GM18508 (cell line): Measurements from ENCODE around the gene ILKAP.
"Not testable (repeated sequence)": the region's sequence is repeated elsewhere in the genome, so short reads cannot be mapped to it uniquely, and the experiment has no call there.

Experiments used
- ATAC-seq: cut with Tn5 transposase; IDR thresholded peaks from one replicate; pipeline ENCODE4 v1.9.1; 2021; ENCODE audit warnings: moderate number of reproducible peaks; ENCODE audit not compliant: insufficient read depth, unreplicated experiment

ILKAP gene

DNA sequence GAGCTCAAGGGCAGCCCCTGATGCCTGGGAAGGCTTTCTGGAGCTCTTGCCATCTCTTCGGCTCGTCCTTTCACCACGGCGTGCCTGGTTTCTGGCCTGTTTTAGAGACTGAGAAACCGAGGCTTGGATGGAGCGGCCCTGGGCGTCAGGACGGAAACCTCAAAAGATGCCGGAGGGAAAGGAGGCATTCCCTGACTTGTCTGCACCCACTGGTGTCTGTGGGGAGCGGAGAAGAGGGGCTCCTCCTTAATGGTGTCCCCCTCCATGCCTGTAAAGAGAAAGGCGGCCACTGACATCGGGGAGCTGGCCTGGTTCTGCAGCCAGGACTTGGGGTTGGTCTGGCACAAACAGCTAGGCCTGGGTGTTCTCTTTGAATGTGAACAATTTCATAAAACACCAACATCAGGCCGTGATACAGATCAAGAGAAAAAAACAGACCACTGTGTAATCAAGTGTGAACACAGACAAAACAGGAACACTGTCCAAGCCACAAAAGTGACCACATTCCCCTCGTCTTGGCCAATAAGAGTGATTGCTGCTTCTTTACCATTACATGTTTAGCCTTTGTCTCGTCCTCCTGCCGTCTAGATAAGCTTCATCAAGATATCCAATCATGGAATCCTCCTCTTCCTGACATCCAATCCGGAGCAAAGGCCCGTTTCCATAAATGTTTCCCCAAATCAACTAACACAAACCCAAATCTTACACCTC is 633 bp upstream of the ILKAP start:
- no peak for ATAC-seq

DNA sequence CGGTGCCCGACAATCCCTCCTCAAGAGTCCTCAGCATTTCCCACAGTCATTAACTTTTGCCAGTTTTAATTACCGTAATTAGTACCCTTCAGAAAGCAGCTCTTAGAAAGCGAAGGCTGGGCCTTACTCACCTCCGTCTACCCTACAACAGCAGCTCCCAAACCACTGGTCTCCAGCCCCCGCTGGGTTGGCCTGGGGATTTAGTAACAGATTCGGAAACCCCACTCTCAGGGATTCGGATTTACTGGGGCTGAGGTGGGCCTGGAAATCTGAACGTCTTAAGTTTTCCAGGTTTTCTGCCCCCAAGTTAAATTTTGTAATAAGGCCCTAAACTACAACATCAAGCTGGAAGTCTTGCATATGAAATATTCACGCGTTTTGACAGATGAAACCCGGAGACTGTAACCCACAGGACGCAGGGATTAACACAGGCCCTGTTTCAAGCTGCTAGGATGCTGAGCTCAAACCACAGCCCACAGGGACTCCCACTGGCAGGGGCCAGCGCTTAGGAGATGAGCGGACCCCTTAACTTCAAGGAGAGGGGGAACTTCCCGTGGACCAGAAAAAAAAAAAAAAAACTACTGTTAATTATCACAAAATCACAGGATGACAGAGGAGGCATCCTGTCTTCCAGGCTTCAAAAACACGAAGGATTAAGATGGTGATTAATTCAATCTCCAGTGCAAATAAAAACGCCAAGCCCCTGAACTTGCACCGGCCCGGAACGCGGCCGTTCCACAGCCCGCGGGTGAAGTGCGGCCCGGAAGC is 985 bp downstream of the ILKAP start:
- no peak for ATAC-seq

DNA sequence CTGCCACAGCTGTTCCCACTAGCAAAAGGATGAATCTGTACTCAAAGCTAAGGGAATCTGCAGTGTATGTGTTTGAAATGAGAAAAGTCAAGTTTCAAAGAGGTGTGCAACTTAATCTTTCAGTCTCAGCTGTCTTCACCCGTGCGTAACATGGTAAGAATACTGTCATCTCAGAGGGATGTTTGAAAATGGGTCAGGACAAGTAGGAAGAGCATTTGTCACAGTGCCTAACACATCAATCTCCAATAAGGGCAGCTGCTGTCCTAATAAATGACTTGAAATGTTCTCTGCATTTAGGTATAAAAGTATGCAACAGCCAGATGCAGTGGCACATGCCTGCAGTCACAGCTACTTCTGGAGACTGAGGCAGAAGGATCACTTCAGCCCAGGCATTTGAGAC is 13.1 kb downstream of the ILKAP start:
- ATAC-seq, result no peak

DNA sequence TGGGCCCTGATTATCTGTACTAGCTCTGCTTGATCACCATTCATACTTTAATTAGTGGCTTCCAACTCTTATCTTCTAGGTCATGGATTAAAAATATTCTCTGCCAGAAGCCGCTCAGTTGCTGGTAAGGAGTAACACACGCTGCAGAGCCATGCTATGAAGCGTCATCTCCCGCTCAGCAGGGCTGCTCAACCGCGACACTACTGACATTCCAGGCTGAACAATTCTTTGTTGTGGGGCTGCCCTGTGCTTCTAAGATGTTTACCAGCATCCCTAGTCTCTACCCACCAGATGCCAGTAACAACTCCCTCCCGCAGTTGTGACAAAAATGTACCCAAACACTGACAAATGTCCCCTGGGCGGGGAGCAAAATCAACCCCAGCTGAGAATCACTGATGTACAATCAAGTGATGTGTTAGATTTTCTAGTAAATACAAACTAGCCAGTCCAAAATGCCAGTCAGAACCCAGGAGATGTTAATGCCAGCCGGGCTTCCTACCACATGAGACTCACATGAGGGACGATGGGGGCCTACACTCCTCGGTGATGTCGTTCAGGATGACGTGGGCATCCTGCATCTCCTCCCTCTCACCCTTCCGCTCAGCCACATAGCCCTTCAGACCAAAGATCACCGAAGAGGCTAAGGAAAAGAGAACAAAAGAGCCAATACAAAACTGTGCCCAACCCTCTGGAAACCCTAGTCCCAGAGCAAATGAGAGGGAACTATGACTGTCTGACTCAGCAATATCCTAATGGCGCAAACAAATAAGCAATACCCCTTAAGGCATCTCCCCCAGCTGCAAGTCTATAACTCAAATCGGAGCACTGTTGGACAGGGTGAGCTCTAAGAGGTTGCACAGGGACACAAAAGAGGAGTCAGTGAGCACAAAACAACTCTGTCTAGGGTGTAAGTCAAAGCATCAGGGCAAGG is 15.6 kb downstream of the ILKAP start:
- ATAC-seq, result no peak

DNA sequence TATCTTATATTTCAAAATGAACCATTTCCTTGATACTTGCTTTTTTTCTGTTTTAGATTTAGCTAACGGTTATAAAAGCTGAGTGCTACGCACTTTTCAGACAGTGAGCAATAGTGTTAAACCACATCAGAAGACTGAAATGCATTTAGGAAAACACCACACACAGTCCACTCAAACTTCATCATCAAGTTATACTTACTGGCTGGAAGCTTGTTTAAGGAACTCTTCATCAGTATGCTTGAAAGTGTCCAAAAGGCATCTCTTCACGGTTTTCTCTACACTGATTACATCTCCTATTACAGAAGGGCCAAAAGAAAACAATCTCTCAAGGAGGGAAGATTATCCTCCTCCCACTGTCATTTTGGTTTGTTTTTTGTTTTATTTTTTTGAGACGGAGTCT is 19.7 kb downstream of the ILKAP start:
- no peak for ATAC-seq

DNA sequence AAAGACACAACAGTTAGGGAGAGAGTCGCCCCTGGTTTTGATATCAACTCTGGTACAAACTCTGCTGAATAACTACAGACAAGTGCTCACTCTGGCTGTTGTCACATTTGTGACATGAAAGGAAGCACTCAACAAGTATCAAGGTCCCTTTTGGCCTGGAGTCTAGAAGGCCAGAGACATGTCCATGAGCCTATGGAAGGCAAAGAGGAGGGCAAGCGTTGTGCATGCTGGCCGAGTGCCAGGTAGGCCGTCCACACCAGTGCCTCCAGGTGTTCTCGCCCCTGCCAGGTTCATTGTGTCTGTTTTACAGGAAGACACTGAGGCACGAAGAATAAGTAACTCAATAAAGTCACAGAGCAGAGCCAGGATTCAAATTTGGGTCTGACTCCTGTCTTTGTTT is 21.1 kb downstream of the ILKAP start:
- no peak for ATAC-seq

DNA sequence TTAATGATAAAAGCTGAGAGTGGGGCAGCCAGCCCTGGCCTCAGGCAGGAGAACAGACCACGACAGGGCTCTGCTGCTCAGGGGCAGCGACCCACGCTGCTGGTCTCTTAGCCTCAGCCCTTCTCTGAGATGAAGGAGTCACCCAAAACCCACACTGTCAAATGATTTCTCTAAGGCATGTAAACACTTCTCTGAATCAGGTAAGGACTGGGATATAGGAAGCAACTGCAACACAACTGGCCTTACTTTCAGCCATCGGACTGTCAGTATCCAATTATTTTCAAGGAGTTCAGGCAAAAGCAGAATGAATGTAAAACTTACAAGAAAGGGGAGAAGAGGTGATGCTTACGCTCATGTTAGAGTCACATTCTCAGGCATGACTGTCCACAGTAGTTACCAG is 22.9 kb downstream of the ILKAP start:
- ATAC-seq, result no peak

DNA sequence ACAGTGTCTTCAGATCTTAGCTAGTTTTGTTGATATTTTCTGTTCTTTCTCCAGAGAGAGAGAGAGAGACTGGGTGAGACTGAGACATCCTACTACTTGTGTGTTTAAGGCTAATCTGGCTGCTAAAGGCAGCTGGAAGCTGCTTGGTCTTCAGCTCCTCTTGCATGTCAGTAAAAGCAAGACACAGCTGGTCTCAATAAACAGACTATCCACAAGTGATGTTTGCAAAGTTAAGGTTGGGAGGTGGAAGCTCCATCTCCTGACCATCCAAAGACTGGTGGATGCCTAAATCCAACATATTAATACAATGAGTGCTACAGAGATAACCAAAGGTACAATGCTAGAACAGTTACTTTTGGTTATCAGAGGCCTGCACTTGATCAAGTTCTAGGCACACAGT is 26.9 kb downstream of the ILKAP start:
- ATAC-seq, result no peak

DNA sequence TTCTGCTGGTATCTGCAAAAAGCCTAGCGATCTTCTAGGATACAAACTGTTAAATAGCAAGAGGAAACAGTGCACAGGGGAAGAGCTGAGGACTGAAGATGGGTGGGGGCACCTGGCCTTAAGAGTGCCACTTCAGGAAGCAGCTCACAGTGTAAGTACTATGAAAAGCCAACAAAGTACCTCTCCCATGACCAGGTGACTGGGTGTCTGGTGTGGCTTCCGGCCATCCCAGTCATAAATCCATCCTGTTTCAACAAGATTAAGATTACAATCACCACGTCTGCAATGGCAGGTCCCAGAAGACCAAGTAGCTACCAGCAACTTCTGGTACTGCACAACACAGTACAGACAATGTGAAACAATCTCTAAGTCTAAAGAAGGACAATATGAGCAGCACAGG is 28.8 kb downstream of the ILKAP start:
- no peak for ATAC-seq

DNA sequence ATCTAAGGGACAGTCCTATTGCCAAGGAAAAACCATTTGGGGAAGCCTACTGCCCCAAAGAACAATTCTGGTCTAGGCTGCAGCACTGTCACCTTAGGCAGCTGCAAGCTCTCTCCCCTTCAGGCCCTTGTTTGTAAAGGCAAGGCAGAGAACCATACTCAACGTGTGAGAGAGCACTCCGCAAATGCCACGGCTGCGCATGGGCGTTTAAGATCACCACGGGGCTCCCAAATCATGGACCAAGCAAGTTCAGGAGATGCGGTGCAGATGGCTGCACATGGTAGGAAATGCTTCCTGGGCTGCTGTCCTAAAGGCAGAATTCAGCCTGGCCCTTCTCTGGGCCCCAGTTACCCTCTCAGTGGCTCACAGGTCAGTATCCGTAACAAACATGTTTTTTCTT is 29.2 kb downstream of the ILKAP start:
- ATAC-seq, result no peak

DNA sequence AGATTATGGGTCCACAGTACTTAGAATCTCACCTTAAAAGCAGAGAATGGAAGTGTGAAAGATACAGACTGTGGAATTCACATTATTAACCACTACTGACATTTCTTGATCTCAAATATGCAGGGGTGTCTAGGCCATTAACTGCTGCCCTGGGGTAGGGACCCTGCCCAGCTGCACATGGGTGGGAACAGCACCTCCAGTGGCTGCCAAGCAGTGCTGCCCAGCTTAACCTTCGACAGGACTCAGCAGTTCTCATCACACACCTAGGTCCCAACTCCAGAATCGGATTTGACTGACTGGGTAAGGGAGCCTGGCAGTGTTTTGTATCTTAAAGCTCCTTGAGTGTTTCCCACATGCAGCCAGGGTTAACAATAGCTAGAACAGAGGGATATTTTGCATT is 29.8 kb downstream of the ILKAP start:
- no peak for ATAC-seq

DNA sequence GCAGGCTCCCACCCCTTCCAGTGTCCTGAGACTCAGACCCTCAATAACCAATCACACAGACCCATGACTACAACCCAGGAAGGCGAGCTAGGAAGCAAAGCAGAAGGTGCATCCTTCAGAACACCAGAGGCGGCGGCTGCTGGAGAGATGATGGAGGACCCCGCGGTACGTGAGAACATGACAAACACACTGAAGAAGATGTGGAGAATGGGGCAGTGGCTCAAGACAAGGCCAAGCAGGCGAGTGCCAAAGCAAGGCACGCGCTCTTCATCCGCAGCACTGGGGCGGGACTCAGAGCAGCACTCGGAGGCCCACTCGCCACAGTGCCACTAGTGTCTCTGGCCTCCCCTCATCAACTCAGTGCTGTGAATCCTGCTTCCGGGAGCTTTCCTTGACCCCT is 31.1 kb downstream of the ILKAP start:
- no peak for ATAC-seq

DNA sequence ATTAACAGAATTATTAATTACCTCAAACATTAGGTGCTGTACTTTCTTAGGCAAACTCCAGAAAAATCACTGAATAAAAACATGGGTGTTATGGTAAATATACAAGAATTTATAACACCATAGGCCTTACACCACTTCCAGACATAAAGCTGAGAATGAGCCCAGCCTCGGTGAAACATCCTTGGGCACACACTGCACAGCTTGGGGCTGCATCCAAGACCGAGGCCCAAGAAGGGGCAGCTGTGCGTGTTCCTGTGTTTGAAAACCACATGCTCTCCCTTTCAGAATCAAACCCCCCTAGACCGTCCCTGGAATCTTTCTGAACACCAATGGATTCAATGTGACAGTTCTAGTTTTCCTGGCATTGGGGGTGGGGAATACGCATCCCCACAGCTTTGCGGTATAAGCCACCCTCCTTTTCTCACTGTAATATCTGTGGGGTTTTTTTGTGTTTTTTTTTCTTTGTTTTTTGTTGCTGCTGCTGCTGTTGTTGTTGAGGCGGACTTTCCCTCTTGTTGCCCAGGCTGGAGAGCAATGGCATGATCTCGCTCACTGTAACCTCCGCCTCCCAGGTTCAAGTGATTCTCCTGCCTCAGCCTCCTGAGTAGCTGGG is 31.8 kb downstream of the ILKAP start:
- no peak for ATAC-seq

DNA sequence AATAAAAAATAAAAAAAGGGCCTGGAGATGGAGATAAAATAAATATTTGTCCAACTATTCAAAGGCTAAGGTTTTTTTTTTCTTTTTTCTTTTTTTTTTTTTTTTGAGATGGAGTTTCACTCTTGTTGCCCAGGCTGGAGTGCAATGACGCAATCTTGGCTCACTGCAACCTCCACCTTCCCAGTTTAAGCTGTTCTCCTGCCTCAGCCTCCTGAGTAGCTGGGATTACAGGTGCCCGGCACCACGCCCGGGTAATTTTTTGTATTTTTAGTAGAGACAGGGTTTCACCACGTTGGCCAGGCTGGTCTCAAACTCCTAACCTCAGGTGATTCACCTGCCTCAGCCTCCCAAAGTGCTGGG is 32.4 kb downstream of the ILKAP start:
- ATAC-seq, result not testable (repeated sequence)

DNA sequence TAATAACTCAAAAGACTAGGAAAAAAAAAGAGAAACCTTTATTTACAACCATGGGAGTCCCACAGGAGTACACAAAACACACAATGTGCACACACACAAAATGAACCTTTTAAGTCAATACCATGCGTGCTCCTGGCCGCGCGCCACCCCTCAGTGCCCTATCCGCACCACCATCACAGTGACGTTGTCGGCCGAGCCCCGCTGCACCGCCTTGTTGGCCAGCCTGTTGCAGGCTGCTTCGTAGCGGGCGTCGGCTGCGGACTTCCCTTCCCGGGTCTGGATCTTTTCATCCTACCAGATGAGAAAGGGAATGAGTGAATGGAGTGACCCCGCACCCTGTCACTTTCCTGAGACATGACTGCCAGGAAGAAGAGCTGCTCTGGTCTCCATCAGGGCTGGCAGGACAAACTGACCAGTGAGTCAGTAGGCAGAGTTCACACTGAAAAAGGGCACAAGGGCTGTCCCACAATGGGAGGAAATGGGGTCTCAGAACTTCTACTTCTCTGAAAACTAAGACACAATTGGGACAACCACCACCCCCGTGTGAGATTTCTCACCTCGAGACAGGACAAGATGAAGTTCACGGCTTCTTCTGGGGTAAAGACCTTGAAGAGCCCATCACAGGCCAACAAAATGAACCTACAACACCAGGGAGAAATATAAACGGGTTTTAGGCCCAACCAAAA is 33.0 kb downstream of the ILKAP start:
- ATAC-seq, result no peak

DNA sequence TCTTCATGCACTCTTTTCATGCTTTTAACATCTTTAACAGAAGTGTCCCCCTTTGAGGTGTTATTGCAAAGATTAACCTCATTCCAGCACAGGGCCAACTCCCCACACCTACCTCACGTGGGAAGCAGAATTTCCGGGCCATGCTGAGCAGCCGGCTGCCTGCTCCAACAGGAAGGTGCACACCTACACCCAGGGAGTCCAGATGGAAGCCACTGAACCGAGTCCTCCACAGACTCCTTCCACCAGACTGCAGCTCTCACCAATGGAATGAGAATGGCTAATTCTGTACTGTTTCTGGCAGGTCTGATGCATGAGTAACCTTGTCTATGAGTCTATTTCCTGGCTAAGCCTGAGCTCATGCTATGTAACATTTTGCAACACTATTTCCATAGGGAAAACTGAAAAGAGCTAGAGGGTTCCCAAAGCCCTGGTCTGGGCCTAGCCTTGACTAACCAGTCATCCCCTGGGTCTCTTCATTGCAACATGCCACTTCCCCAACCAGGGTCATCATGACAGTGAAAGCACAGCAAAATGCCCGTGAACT is 33.7 kb downstream of the ILKAP start:
- ATAC-seq, result no peak

DNA sequence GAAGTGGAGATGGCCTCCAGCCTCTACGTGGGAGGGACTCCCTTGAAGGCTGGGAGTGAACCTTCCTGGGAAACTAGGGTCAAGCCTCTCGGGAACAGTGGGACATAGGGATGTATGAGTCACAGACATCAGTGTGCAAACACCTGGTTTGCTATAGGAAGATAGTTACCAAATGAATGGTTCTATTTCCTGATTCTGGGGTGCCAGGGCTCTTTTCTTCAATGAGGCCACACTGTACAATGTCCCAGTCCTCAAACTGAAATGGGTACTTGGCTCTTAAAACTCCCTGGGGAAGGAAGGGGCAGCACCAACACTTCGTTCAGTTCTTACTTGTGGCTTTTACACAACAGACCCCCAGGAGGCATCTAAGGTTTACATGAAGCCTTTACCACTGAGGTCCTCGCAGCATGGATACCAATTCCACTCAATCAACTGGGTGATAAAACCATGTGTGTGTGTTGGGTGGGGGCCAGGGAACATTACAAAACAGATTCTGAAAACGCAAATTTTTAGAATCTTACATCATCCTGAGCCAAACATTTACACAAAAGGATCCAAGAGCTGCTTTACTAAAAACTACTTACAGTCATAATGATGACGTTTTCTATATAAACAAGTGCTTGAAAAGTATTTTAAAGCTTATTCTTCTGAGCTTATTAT is 34.3 kb downstream of the ILKAP start:
- ATAC-seq, result no peak

DNA sequence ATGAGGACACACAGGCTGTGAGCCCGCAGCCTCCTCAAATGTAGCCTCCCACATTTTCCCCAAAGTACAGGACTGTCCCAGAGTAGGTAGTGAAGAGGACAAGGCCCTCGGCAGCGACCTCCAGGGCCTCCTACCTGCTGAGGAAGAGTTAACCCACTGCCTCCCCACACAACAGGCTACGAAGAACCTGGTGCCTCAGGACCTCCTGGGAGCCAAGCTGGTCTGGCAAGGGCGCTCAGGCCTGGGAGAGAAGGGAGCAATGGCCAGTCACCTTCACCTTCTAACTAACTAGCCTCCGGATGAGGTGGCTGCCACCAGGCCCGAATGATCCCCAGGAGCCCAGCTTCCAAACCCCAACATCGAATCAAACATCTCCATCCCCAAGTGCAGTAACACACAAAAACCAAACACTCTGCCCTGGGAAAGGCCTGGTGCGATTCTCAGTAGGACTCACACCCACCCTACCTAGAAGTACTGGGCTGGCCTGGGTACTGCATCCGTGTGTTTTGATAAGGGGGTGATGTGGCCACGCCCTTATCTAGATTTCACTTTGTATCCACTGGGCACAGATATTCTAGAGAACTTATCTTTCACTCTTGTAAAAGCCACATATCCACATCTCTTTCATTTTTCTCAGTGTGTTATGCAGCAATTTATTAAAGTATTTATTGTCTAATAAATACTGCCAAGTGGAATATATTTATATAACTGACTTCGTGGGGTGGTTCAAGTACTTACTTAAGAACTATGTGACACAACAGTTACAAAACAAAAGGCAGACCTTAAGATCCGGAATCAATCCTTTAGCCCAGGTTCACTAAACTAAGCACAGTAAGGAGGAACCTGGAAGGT is 35.1 kb downstream of the ILKAP start:
- ATAC-seq, result no peak
